Glutamatergic neuron (in vitro differentiated cells): Measurements from ENCODE around the gene PARP16. TPM values are rescaled to one million over a fixed set of nuclear protein-coding genes. Genes with fewer than 3 reads are reported as not detected.

Experiments
- DNase-seq: peaks from one replicate; pipeline ENCODE4 v3.0.0; 2022
- H3K27ac Mint-ChIP-seq: one replicate; pipeline ENCODE4 v1.8.0; 2020; ENCODE audit warnings: mild to moderate bottlenecking, mixed read lengths, inconsistent platforms; ENCODE audit not compliant: unreplicated experiment
- H3K27me3 Mint-ChIP-seq: one replicate; pipeline ENCODE4 v1.8.0; 2020; ENCODE audit warnings: mild to moderate bottlenecking, moderate library complexity, mixed read lengths, inconsistent platforms; ENCODE audit not compliant: unreplicated experiment
- H3K36me3 Mint-ChIP-seq: one replicate; pipeline ENCODE4 v1.8.0; 2020; ENCODE audit warnings: mild to moderate bottlenecking, mixed read lengths, inconsistent platforms; ENCODE audit not compliant: unreplicated experiment
- H3K4me1 Mint-ChIP-seq: one replicate; pipeline ENCODE4 v1.8.0; 2020; ENCODE audit warnings: mild to moderate bottlenecking, low read depth, mixed read lengths, inconsistent platforms; ENCODE audit not compliant: unreplicated experiment
- H3K4me3 Mint-ChIP-seq: one replicate; pipeline ENCODE4 v1.8.0; 2020; ENCODE audit warnings: mild to moderate bottlenecking, mixed read lengths, inconsistent platforms; ENCODE audit not compliant: unreplicated experiment
- H3K9me3 Mint-ChIP-seq: one replicate; pipeline ENCODE4 v1.8.0; 2020; ENCODE audit warnings: mild to moderate bottlenecking, moderate library complexity, mixed read lengths, inconsistent platforms; ENCODE audit not compliant: unreplicated experiment
- total RNA-seq: library from RNA; stranded (reverse); fragmentation: NEBNext Ultra II Directional; extraction: Animal tissue kit (Norgen Biotek cat#: 25700); gene quantifications from one replicate; pipeline ENCODE4 v1.2.1, GENCODE V29; 2021; ENCODE audit not compliant: unreplicated experiment
- TF ChIP-seq, protein P1 (sequence below): fragments of 200-600 bp; sonication (generic); IDR thresholded peaks from one replicate; pipeline ENCODE4 v1.5.0; 2021; ENCODE audit not compliant: partially characterized antibody, unreplicated experiment

PARP16 gene
- total RNA-seq, 1 donor from 2014 or later = 6.8 TPM

- peaks cover 11% of the 10 kb centered on the region for H3K4me1 Mint-ChIP-seq
- DNase-seq = no peak
- no peak overlapping the region for H3K4me3 Mint-ChIP-seq
- peaks cover 7% of the 10 kb centered on the region for H3K27me3 Mint-ChIP-seq
- TF ChIP-seq, protein P1, sequence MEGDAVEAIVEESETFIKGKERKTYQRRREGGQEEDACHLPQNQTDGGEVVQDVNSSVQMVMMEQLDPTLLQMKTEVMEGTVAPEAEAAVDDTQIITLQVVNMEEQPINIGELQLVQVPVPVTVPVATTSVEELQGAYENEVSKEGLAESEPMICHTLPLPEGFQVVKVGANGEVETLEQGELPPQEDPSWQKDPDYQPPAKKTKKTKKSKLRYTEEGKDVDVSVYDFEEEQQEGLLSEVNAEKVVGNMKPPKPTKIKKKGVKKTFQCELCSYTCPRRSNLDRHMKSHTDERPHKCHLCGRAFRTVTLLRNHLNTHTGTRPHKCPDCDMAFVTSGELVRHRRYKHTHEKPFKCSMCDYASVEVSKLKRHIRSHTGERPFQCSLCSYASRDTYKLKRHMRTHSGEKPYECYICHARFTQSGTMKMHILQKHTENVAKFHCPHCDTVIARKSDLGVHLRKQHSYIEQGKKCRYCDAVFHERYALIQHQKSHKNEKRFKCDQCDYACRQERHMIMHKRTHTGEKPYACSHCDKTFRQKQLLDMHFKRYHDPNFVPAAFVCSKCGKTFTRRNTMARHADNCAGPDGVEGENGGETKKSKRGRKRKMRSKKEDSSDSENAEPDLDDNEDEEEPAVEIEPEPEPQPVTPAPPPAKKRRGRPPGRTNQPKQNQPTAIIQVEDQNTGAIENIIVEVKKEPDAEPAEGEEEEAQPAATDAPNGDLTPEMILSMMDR = no peak
- H3K27ac Mint-ChIP-seq = no peak overlapping the region
- peaks cover 7% of the 10 kb centered on the region for H3K36me3 Mint-ChIP-seq
- H3K9me3 Mint-ChIP-seq = peaks cover 21% of the 10 kb centered on the region
Measured at GRCh38 chr15:65302061-65302460, 15.4 kb upstream of the PARP16 start.

DNA sequence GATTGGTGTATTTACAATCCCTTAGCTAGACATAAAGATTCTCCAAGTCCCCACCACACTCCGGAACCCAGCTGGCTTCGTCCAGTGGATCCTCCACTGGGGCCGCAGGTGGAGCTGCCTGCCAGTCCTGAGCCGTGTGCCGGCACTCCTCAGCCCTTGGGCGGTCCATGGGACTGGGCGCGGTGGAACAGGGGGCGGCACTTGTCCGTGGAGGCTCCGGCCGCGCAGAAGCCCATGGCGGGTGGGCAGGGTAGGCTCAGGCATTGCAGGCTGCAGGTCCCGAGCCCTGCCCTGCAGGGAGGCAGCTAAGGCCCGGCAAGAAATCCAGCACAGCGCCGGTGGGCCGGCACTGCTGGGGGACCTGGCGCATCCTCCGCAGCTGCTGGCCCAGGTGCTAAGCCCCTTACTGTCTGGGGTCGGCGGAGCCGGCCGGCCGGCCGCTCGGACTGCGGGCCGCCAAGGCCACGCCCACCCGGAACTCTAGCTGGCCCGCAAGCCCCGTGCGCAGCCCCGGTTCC is 14.3 kb upstream of the PARP16 start:
- Mint-ChIP-seq H3K9me3 (peaks cover 21% of the 10 kb centered on the region), H3K27me3 (peaks cover 7% of the 10 kb centered on the region), H3K4me3 (no peak overlapping the region), H3K36me3 (peaks cover 7% of the 10 kb centered on the region), H3K4me1 (peaks cover 8% of the 10 kb centered on the region), H3K27ac (no peak overlapping the region)
- TF ChIP-seq, protein P1 = no peak
- peak; percentile 46 for DNase-seq

DNA sequence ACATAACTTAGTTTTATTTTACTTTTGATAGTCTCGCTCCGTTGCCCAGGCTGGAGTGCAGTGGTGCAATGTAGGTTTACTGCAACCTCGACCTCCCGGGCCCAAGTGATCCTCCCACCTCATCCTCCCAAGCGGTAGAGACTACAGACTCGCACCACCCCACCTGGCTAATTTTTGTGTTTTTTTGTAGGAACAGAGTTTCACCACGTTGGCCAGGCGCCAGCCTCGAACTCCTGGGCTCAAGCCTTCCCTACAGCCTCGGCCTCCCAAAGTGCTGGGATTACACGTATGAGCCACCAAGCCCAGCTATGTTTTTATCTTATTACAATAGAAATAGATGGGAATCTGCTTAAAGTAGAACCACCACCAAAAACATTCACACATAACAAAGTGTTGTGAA is 12.0 kb upstream of the PARP16 start:
- Mint-ChIP-seq H3K27ac (no peak overlapping the region), H3K27me3 (no peaks in the 10 kb centered on the region), H3K36me3 (peaks cover 7% of the 10 kb centered on the region), H3K4me3 (no peak overlapping the region), H3K4me1 (peaks cover 9% of the 10 kb centered on the region), H3K9me3 (peaks cover 12% of the 10 kb centered on the region)
- DNase-seq = no peak
- TF ChIP-seq, protein P1 = no peak

GRCh38 chr15:65292938-65293518 is 6.3 kb upstream of the PARP16 start:
- no peak overlapping the region for H3K4me3 Mint-ChIP-seq
- H3K4me1 Mint-ChIP-seq = peaks cover 5% of the 10 kb centered on the region
- no peak for DNase-seq
- TF ChIP-seq, protein P1 = no peak
- no peak overlapping the region for H3K27ac Mint-ChIP-seq
- no peaks in the 10 kb centered on the region for H3K36me3 Mint-ChIP-seq
- peaks cover 6% of the 10 kb centered on the region for H3K9me3 Mint-ChIP-seq
- H3K27me3 Mint-ChIP-seq = no peaks in the 10 kb centered on the region

GRCh38 chr15:65290228-65290627 is 3.5 kb upstream of the PARP16 start:
- Mint-ChIP-seq H3K27ac (no peak overlapping the region), H3K4me3 (no peak overlapping the region), H3K36me3 (no peaks in the 10 kb centered on the region), H3K27me3 (peaks cover 9% of the 10 kb centered on the region), H3K4me1 (peaks cover 12% of the 10 kb centered on the region), H3K9me3 (peaks cover 4% of the 10 kb centered on the region)
- no peak for DNase-seq
- TF ChIP-seq, protein P1 = no peak
